Neural progenitor cell (in vitro differentiated cells): ENCODE data around the gene ZNF664. TPM values are rescaled to one million over a fixed set of nuclear protein-coding genes. Genes with fewer than 3 reads are reported as not detected.

Experiments used
- DNase-seq: peaks from one replicate; pipeline ENCODE4 v3.0.0-alpha.2; 2016; ENCODE audit warnings: low spot score
- H2AFZ ChIP-seq: fragments of 200-600 bp; sonication (generic); replicated peaks from 2 replicates; pipeline ENCODE4 v1.6.1; 2016; ENCODE audit warnings: antibody characterized with exemption
- H3F3A ChIP-seq: fragments of 200-600 bp; sonication (generic); 2 replicates; pipeline ENCODE4 v1.6.1; 2016; ENCODE audit warnings: antibody characterized with exemption, low read depth
- H3K27ac ChIP-seq: fragments of 200-600 bp; sonication (generic); 2 replicates; pipeline ENCODE4 v1.5.1; 2016; ENCODE audit warnings: mild to moderate bottlenecking
- H3K27me3 ChIP-seq: fragments of 200-600 bp; sonication (generic); 2 replicates; pipeline ENCODE4 v1.6.1; 2016; ENCODE audit warnings: mild to moderate bottlenecking, moderate library complexity
- H3K36me3 ChIP-seq: fragments of 200-600 bp; sonication (generic); 2 replicates; pipeline ENCODE4 v1.5.1; 2016
- H3K4me1 ChIP-seq: fragments of 200-600 bp; sonication (generic); 2 replicates; pipeline ENCODE4 v1.6.1; 2016; ENCODE audit warnings: mixed run types
- H3K4me2 ChIP-seq: fragments of 200-600 bp; sonication (generic); 2 replicates; pipeline ENCODE4 v1.6.1; 2016
- H3K4me3 ChIP-seq: fragments of 200-600 bp; sonication (generic); 2 replicates; pipeline ENCODE4 v1.5.1; 2016
- H3K79me2 ChIP-seq: fragments of 200-600 bp; sonication (generic); 2 replicates; pipeline ENCODE4 v1.6.1; 2016; ENCODE audit warnings: low read depth
- H3K9ac ChIP-seq: fragments of 200-600 bp; sonication (generic); 2 replicates; pipeline ENCODE4 v1.6.1; 2016
- H3K9me3 ChIP-seq: fragments of 200-600 bp; sonication (generic); 2 replicates; pipeline ENCODE4 v1.5.1; 2016; ENCODE audit warnings: low read depth
- H4K20me1 ChIP-seq: fragments of 200-600 bp; sonication (generic); 2 replicates; pipeline ENCODE4 v1.6.1; 2016; ENCODE audit warnings: low read depth
- H3K27ac Mint-ChIP-seq: 3 replicates; pipeline ENCODE4 v1.8.0; 2021; ENCODE audit warnings: mixed read lengths
- H3K27me3 Mint-ChIP-seq: 2 replicates; pipeline ENCODE4 v1.8.0; 2022; ENCODE audit warnings: low read depth, mild to moderate bottlenecking, inconsistent platforms, moderate library complexity, mixed read lengths; ENCODE audit not compliant: insufficient read depth
- H3K36me3 Mint-ChIP-seq: 3 replicates; pipeline ENCODE4 v1.8.0; 2021; ENCODE audit warnings: mixed read lengths
- H3K4me1 Mint-ChIP-seq: 3 replicates; pipeline ENCODE4 v1.8.0; 2021; ENCODE audit warnings: mixed read lengths
- H3K4me3 Mint-ChIP-seq: 3 replicates; pipeline ENCODE4 v1.8.0; 2021; ENCODE audit warnings: mild to moderate bottlenecking, moderate library complexity, mixed read lengths
- H3K9me3 Mint-ChIP-seq: 3 replicates; pipeline ENCODE4 v1.8.0; 2020; ENCODE audit warnings: mixed read lengths
- EZH2 ChIP-seq: fragments of 200-600 bp; sonication (generic); IDR thresholded peaks from 2 replicates; pipeline ENCODE4 v1.6.1; 2017; ENCODE audit warnings: antibody characterized with exemption, mild to moderate bottlenecking, moderate library complexity
- EZH2phosphoT487 ChIP-seq: fragments of 200-600 bp; sonication (generic); IDR thresholded peaks from 2 replicates; pipeline ENCODE4 v1.6.1; 2017; ENCODE audit warnings: antibody characterized with exemption
- total RNA-seq: library from RNA; depleted of rRNA; stranded (reverse); fragments of >200 nt; gene quantifications from 2 replicates; pipeline ENCODE4 v1.2.3, GENCODE V29; 2015; ENCODE audit warnings: low replicate concordance
- TF ChIP-seq, protein P1 (sequence below): fragments of 200-600 bp; sonication (generic); IDR thresholded peaks from 2 replicates; pipeline ENCODE4 v1.5.1; 2017; ENCODE audit warnings: antibody characterized with exemption, mild to moderate bottlenecking

The ZNF664 gene
- total RNA-seq, 1 donor from 2014 or later, result 172 TPM

DNA sequence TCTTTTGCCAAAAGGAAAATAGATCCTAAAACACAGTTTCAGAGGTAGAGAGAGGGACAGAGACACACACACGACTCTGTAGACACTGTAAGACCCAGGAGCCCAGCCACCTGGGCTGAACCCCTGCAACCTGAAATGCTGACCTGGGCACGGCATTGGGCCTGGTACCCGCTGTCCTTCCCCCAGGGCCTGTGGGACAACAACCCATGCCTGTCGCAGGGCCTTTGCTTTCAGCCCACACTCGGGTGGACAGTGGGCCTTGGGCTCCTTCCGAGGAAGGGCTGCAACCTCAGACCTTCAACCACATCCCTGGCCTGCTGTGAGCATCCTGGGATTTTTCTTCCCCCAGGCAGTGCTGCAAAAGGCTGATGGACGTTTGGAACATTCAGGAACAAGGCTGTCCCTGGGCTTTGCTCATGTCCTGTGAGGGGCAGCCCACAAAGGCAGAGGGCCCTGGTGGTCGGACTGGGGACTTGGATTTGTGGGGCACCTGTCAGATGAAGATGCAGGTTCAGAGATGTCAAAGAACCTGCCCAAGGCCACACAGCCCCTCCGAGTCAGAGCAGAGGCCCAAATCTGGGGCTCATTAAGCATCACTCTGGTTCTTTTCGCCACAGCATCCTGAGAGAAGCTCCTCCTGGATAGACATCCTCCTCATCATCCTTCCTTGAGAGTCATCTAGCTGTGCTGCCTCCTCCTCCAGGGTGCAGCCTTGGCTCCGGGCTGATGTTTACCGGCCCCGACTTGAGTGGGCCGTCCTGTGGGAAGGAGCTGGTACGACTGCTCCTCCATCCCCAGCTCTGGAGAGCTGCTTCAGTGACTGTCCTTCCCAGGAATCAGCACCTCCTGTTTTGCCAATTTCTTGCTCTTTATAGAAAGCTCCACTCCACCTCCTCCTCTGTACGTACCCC lies 33.0 kb upstream of the ZNF664 start:
- TF ChIP-seq EZH2, result no peak
- TF ChIP-seq EZH2phosphoT487, result no peak
- TF ChIP-seq, protein P1, sequence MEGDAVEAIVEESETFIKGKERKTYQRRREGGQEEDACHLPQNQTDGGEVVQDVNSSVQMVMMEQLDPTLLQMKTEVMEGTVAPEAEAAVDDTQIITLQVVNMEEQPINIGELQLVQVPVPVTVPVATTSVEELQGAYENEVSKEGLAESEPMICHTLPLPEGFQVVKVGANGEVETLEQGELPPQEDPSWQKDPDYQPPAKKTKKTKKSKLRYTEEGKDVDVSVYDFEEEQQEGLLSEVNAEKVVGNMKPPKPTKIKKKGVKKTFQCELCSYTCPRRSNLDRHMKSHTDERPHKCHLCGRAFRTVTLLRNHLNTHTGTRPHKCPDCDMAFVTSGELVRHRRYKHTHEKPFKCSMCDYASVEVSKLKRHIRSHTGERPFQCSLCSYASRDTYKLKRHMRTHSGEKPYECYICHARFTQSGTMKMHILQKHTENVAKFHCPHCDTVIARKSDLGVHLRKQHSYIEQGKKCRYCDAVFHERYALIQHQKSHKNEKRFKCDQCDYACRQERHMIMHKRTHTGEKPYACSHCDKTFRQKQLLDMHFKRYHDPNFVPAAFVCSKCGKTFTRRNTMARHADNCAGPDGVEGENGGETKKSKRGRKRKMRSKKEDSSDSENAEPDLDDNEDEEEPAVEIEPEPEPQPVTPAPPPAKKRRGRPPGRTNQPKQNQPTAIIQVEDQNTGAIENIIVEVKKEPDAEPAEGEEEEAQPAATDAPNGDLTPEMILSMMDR, result no peak

DNA sequence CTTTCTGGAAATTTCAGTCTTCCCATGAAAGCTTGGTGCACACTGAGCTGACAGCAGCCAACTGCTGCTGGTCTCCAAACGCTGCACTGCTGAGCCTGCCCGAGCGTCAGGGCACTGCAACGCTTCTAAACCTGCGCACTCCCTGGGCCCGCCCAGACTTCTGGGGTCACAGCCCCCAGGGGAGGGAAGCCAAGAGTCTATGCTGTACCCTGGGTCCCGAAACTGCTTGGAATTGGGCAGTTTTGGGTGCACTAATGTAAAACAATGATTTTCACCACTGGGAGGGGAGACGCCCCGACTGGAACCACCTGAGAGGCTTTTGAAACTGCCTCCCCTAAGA lies 32.4 kb upstream of the ZNF664 start:
- Histone ChIP-seq H3K9me3 (no peaks in the 10 kb centered on the region), H4K20me1 (peaks cover 3% of the 10 kb centered on the region), H2AFZ (no peak overlapping the region), H3K79me2 (no peaks in the 10 kb centered on the region), H3F3A (no peaks in the 10 kb centered on the region), H3K4me3 (no peak overlapping the region), H3K4me2 (no peak overlapping the region), H3K4me1 (no peaks in the 10 kb centered on the region), H3K9ac (no peak overlapping the region), H3K27ac (no peak overlapping the region), H3K36me3 (no peaks in the 10 kb centered on the region), H3K27me3 (no peaks in the 10 kb centered on the region)
- H3K9me3 Mint-ChIP-seq, result peaks cover 5% of the 10 kb centered on the region
- TF ChIP-seq EZH2phosphoT487, result no peak
- no peak for DNase-seq
- peaks cover 5% of the 10 kb centered on the region for H3K4me1 Mint-ChIP-seq
- peaks cover 34% of the 10 kb centered on the region for H3K36me3 Mint-ChIP-seq
- H3K4me3 Mint-ChIP-seq, result no peak overlapping the region
- peaks cover 2% of the 10 kb centered on the region for H3K27me3 Mint-ChIP-seq
- no peak overlapping the region for H3K27ac Mint-ChIP-seq

More for the DNA sequence above, 33.0 kb upstream of the ZNF664 start:
- H3F3A ChIP-seq, result no peaks in the 10 kb centered on the region
- H3K9ac ChIP-seq, result no peak overlapping the region
- no peaks in the 10 kb centered on the region for H3K79me2 ChIP-seq
- H4K20me1 ChIP-seq, result peaks cover 3% of the 10 kb centered on the region
- no peaks in the 10 kb centered on the region for H3K9me3 ChIP-seq
- H3K4me1 ChIP-seq, result no peaks in the 10 kb centered on the region
- Mint-ChIP-seq H3K4me1 (peaks cover 5% of the 10 kb centered on the region), H3K4me3 (no peak overlapping the region), H3K9me3 (peaks cover 5% of the 10 kb centered on the region), H3K27me3 (peaks cover 2% of the 10 kb centered on the region), H3K27ac (no peak overlapping the region), H3K36me3 (peaks cover 34% of the 10 kb centered on the region)
- H3K4me3 ChIP-seq, result no peak overlapping the region
- H3K36me3 ChIP-seq, result no peaks in the 10 kb centered on the region
- no peak overlapping the region for H3K4me2 ChIP-seq
- no peak overlapping the region for H3K27ac ChIP-seq
- no peaks in the 10 kb centered on the region for H3K27me3 ChIP-seq
- DNase-seq, result no peak
- H2AFZ ChIP-seq, result no peak overlapping the region

DNA sequence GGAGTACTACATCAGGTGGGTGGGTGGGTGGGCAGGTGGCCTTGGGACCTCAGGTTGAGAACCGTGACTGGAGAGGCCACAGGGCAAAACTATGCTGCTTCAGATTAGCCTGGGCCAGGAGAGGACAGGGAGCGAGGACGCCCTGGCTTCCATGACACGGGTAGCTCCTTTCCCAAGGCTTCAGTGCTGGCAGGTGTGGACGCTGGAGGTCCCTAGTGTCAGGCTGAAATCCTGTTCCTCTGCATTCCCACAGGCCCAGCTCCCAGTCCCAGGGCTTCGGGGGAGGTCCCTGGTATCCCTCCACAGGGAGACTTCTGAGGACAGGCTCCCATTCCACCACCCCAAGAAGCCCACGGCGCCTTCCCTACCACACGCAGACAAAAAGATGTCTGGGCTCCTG lies 32.0 kb upstream of the ZNF664 start:
- H3K27ac Mint-ChIP-seq, result no peak overlapping the region
- Histone ChIP-seq H3K4me2 (no peak overlapping the region), H4K20me1 (peaks cover 3% of the 10 kb centered on the region), H3K79me2 (no peaks in the 10 kb centered on the region), H3K36me3 (no peaks in the 10 kb centered on the region), H3K27me3 (no peaks in the 10 kb centered on the region), H3K27ac (no peak overlapping the region), H3K9me3 (no peaks in the 10 kb centered on the region), H3K4me1 (no peaks in the 10 kb centered on the region), H3F3A (no peaks in the 10 kb centered on the region), H3K9ac (no peak overlapping the region), H2AFZ (no peak overlapping the region), H3K4me3 (no peak overlapping the region)
- DNase-seq, result no peak
- peaks cover 5% of the 10 kb centered on the region for H3K9me3 Mint-ChIP-seq
- peaks cover 3% of the 10 kb centered on the region for H3K27me3 Mint-ChIP-seq
- H3K4me1 Mint-ChIP-seq, result peaks cover 9% of the 10 kb centered on the region
- TF ChIP-seq EZH2phosphoT487 (no peak), EZH2 (no peak)
- TF ChIP-seq, protein P1, result no peak
- no peak overlapping the region for H3K4me3 Mint-ChIP-seq
- H3K36me3 Mint-ChIP-seq, result peaks cover 37% of the 10 kb centered on the region

DNA sequence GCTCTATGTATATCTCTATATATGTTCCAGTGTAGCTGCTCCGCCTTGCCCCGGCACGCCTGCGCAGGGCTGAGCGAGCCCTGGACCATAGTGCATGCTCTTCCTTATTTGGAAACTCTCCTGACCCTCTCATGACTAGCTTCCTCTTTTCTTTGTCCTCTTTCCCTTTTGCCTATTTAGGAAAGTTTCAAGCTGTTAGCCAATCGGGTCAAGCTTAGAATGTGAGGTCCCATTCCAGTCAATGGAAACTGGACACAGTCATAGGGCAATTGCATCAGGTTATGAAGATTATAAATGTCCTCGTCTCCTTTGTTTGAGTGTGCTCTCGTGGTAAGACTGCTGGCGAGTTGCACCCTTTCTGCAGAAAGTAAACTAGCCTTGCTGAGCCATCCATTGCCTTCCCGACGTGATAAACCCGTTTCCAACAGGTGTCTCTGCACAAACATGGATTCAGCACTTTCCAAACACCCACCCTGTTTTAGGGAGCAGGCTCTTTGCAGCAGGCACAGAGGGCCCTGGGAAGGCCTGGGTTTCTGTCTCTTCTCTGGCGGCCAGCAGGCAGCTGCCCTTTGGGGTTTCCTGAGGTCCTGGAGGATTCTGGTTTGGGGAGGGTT lies 31.3 kb upstream of the ZNF664 start:
- no peak overlapping the region for H3K4me2 ChIP-seq
- DNase-seq, result no peak
- no peaks in the 10 kb centered on the region for H3K79me2 ChIP-seq
- no peak overlapping the region for H2AFZ ChIP-seq
- peaks cover 3% of the 10 kb centered on the region for H4K20me1 ChIP-seq
- H3K4me3 ChIP-seq, result no peak overlapping the region
- no peaks in the 10 kb centered on the region for H3K4me1 ChIP-seq
- Mint-ChIP-seq H3K4me3 (no peak overlapping the region), H3K36me3 (peaks cover 34% of the 10 kb centered on the region), H3K9me3 (peaks cover 5% of the 10 kb centered on the region), H3K27me3 (peaks cover 2% of the 10 kb centered on the region), H3K4me1 (peaks cover 13% of the 10 kb centered on the region), H3K27ac (no peak overlapping the region)
- no peaks in the 10 kb centered on the region for H3K36me3 ChIP-seq
- no peak overlapping the region for H3K9ac ChIP-seq
- TF ChIP-seq EZH2 (no peak), EZH2phosphoT487 (no peak)
- TF ChIP-seq, protein P1, result no peak
- no peaks in the 10 kb centered on the region for H3K27me3 ChIP-seq
- H3K9me3 ChIP-seq, result no peaks in the 10 kb centered on the region
- no peaks in the 10 kb centered on the region for H3F3A ChIP-seq
- no peak overlapping the region for H3K27ac ChIP-seq
